ENCODE data around the gene CAB39.

CAB39 gene

GRCh38 chr2:230758566-230759480 lies 46.2 kb downstream of the CAB39 start:
- peak; percentile 68 for DNase-seq

GRCh38 chr2:230759481-230760167 lies 47.0 kb downstream of the CAB39 start:
- DNase-seq = no peak

- no peak for DNase-seq
These were observed 49.1 kb downstream of the CAB39 start for GRCh38 chr2:230761704-230762103.

- peak; percentile 26 for DNase-seq
These were observed 49.8 kb downstream of the CAB39 start for GRCh38 chr2:230762317-230762896.

GRCh38 chr2:230764346-230764745 lies 51.7 kb downstream of the CAB39 start:
- DNase-seq = no peak

GRCh38 chr2:230765611-230766300 lies 53.1 kb downstream of the CAB39 start:
- peak; percentile 3 for DNase-seq

- DNase-seq = no peak
These were observed 55.3 kb downstream of the CAB39 start for GRCh38 chr2:230767862-230768388.

GRCh38 chr2:230770804-230771203 lies 58.2 kb downstream of the CAB39 start:
- no peak for DNase-seq

- no peak for DNase-seq
These were observed 59.5 kb downstream of the CAB39 start for GRCh38 chr2:230772156-230772555.

GRCh38 chr2:230773039-230773773 lies 60.6 kb downstream of the CAB39 start:
- DNase-seq = no peak

GRCh38 chr2:230774348-230774951 lies 61.8 kb downstream of the CAB39 start:
- DNase-seq = peak; percentile 72

GRCh38 chr2:230775737-230776136 lies 63.1 kb downstream of the CAB39 start:
- DNase-seq = no peak

- no peak for DNase-seq
These were observed 65.1 kb downstream of the CAB39 start for GRCh38 chr2:230777721-230778120.

- DNase-seq = no peak
These were observed 65.9 kb downstream of the CAB39 start for GRCh38 chr2:230778350-230779063.

GRCh38 chr2:230779126-230779525 lies 66.5 kb downstream of the CAB39 start:
- no peak for DNase-seq

- DNase-seq = no peak
These were observed 67.0 kb downstream of the CAB39 start for GRCh38 chr2:230779607-230780006.

- DNase-seq = peak; percentile 95
These were observed 68.6 kb downstream of the CAB39 start for GRCh38 chr2:230781130-230781797.

- DNase-seq = no peak
These were observed 70.5 kb downstream of the CAB39 start for GRCh38 chr2:230783101-230783500.

GRCh38 chr2:230784795-230785194 lies 72.2 kb downstream of the CAB39 start:
- DNase-seq = no peak

GRCh38 chr2:230785346-230785745 lies 72.7 kb downstream of the CAB39 start:
- DNase-seq = no peak

Data from kidney glomerular epithelial cell (primary cell).